K562 (cell line): ENCODE measurements around the gene MORC4. TPM values are rescaled to one million over a fixed set of nuclear protein-coding genes. Genes with fewer than 3 reads are reported as not detected.

Experiments used
- ATAC-seq: fragments of 200-7000 bp; cut with Tn5 transposase; 3 replicates; pipeline ENCODE4 v1.9.1; 2020; ENCODE audit warnings: moderate library complexity
- BruUV-seq: library from RNA; stranded (reverse); fragments of 400-500 nt; replicated peaks from 2 replicates; lab custom pipeline; 2021; lab: Mats Ljungman, UMichigan
- CTCF ChIA-PET: fragments of 300-600 bp; formaldehyde crosslinking; extraction: SDS; loops from one replicate; lab custom pipeline; 2021; ENCODE audit warnings: low intra/inter-chr PET ratio; lab: Yijun Ruan, JAX
- POLR2A ChIA-PET: fragments of 300-600, 350-650 bp; sonication (Branson Sonifier 250); formaldehyde crosslinking; extraction: SDS; loops from one replicate; lab custom pipeline; 2021; ENCODE audit warnings: antibody characterized with exemption, inconsistent platforms; lab: Yijun Ruan, JAX
- DNase-seq, 4 experiments: peaks; one replicate each; pipeline versions ENCODE4 v3.0.0 to v3.0.0-alpha.2; 2011 to 2018; ENCODE audit warnings: low spot score in 3 of 4, mixed read lengths in 3 of 4; ENCODE audit errors: extremely low read depth in 1 of 4
- FAIRE-seq: peaks from 2 replicates; lab custom pipeline; 2011; peaks lifted over from hg19 to GRCh38; lab: Jason Lieb, UNC
- H2AFZ ChIP-seq: 2 replicates; pipeline ENCODE4 v1.6.0; 2011; ENCODE audit warnings: low read depth, low read length, control low read depth, inconsistent platforms
- H3K27ac ChIP-seq: fragments of 200-600 bp; 3 replicates; pipeline ENCODE4 v1.8.0; 2011; ENCODE audit warnings: low read depth, mild to moderate bottlenecking, control low read depth, inconsistent platforms, low read length, moderate library complexity, mixed read lengths; ENCODE audit errors: extremely low read depth
- H3K27me3 ChIP-seq, 2 experiments: fragments of 300-600 bp in 1 of 2; 2 replicates in 1 of 2; 3 replicates in 1 of 2; pipeline versions ENCODE4 v1.6.0 to v1.8.0; 2011; ENCODE audit warnings: inconsistent platforms in 2 of 2, low read length in 2 of 2, mild to moderate bottlenecking in 1 of 2, mixed read lengths in 1 of 2, moderate library complexity in 1 of 2; ENCODE audit not compliant: control insufficient read depth in 2 of 2, insufficient read depth in 2 of 2
- H3K36me3 ChIP-seq: fragments of 300-600 bp; 3 replicates; pipeline ENCODE4 v1.8.0; 2011; ENCODE audit warnings: mild to moderate bottlenecking, low read length, inconsistent platforms; ENCODE audit not compliant: control insufficient read depth, insufficient read depth
- H3K4me1 ChIP-seq, 2 experiments: fragments of 200-600 bp in 1 of 2; replicated peaks in 1 of 2; 2 replicates in 1 of 2; 3 replicates in 1 of 2; pipeline versions ENCODE4 v1.5.1 to v1.8.0; 2011; ENCODE audit warnings: inconsistent platforms in 2 of 2, low read length in 2 of 2, mild to moderate bottlenecking in 1 of 2, mixed read lengths in 1 of 2, moderate library complexity in 1 of 2; ENCODE audit not compliant: control insufficient read depth in 2 of 2, insufficient read depth in 2 of 2
- H3K4me2 ChIP-seq: 2 replicates; pipeline ENCODE4 v1.6.1; 2011; ENCODE audit warnings: low read length, control low read depth, inconsistent platforms, mixed read lengths; ENCODE audit not compliant: insufficient read depth
- H3K4me3 ChIP-seq: fragments of 200-600 bp; sonication (generic), shearing (Covaris generic); 2 replicates; pipeline ENCODE4 v1.5.1; 2016; ENCODE audit warnings: control low read depth, inconsistent platforms
- H3K79me2 ChIP-seq: fragments of 200-600 bp; 3 replicates; pipeline ENCODE4 v1.8.0; 2011; ENCODE audit warnings: low read length, inconsistent platforms; ENCODE audit not compliant: control insufficient read depth, insufficient read depth
- H3K9ac ChIP-seq, 2 experiments: 2 replicates each; pipeline versions ENCODE4 v1.6.0 to v1.6.1; 2011; ENCODE audit warnings: low read depth in 2 of 2, low read length in 2 of 2, control low read depth in 1 of 2, inconsistent platforms in 1 of 2, mild to moderate bottlenecking in 1 of 2, mixed read lengths in 1 of 2; ENCODE audit not compliant: insufficient read depth in 1 of 2
- H3K9me1 ChIP-seq: one replicate; pipeline ENCODE4 v1.6.0; 2011; ENCODE audit warnings: inconsistent platforms, mild to moderate bottlenecking, low read length, moderate library complexity; ENCODE audit not compliant: control insufficient read depth, insufficient read depth
- H3K9me3 ChIP-seq: replicated peaks from 2 replicates; pipeline ENCODE4 v1.5.1; 2011; ENCODE audit warnings: low read depth, low read length, inconsistent platforms; ENCODE audit not compliant: control insufficient read depth, insufficient read depth
- H4K20me1 ChIP-seq: replicated peaks from 2 replicates; pipeline ENCODE4 v1.6.1; 2011; ENCODE audit warnings: low read length, inconsistent platforms, mixed read lengths; ENCODE audit not compliant: control insufficient read depth, insufficient read depth
- MAFF ChIP-seq: IDR thresholded peaks from 2 replicates; pipeline ENCODE4 v1.6.1; 2012; ENCODE audit warnings: low read length, improper control_type of control experiment
- MCM7 ChIP-seq, 2 experiments: fragments of 450-650 bp; IDR thresholded peaks; 2 replicates each; pipeline ENCODE4 v1.6.1; 2016 to 2018
- NCOA6 ChIP-seq: fragments of 450-650 bp; IDR thresholded peaks from 2 replicates; pipeline ENCODE4 v1.6.1; 2017; ENCODE audit warnings: mild to moderate bottlenecking
- PTRF ChIP-seq: fragments of 450-650 bp; IDR thresholded peaks from 2 replicates; pipeline ENCODE4 v1.6.1; 2016; ENCODE audit warnings: mild to moderate bottlenecking, missing genetic modification characterization, missing compliant biosample characterization
- SRF ChIP-seq, 2 experiments: fragments of 250-450, 450-650 bp in 1 of 2; sonication (Bioruptor Pico) in 1 of 2; sonication (generic) in 1 of 2; formaldehyde crosslinking; IDR thresholded peaks; 2 replicates each; pipeline versions ENCODE4 v1.5.0 to v1.5.1; 2020 to 2022; ENCODE audit warnings: mild to moderate bottlenecking in 1 of 2, missing genetic modification reagents in 1 of 2
- TAF1 ChIP-seq: IDR thresholded peaks from 2 replicates; pipeline ENCODE4 v1.6.1; 2011; ENCODE audit warnings: mild to moderate bottlenecking, low read length, moderate library complexity; ENCODE audit not compliant: insufficient read depth, control insufficient read depth, severe bottlenecking; ENCODE audit errors: extremely low read depth
- TFE3 ChIP-seq: fragments of 450-650 bp; formaldehyde crosslinking; IDR thresholded peaks from 2 replicates; pipeline ENCODE4 v1.4.0; 2020; ENCODE audit warnings: mild to moderate bottlenecking, mixed read lengths
- ZNF121 ChIP-seq: sonication (generic); formaldehyde crosslinking; conservative IDR thresholded peaks from 2 replicates; pipeline ENCODE4 v1.8.0; 2022; ENCODE audit warnings: missing genetic modification reagents
- ZNF609 ChIP-seq: sonication (generic); formaldehyde crosslinking; IDR thresholded peaks from 2 replicates; pipeline ENCODE4 v1.8.1; 2023; ENCODE audit warnings: missing genetic modification reagents, mild to moderate bottlenecking, borderline replicate concordance
- ZSCAN32 ChIP-seq: fragments of 450-650 bp; formaldehyde crosslinking; IDR thresholded peaks from 2 replicates; pipeline ENCODE4 v1.4.0; 2020; ENCODE audit warnings: mild to moderate bottlenecking, moderate library complexity
- WGBS: fragments of 100-300 bp; shearing (Covaris generic); methylation state at CpG from one replicate; pipeline ENCODE4 v1.1.6; 2016; ENCODE audit warnings: low coverage, mixed read lengths; ENCODE audit not compliant: insufficient coverage; ENCODE audit errors: missing lambda C conversion rate; 5-methylcytosine and 5-hydroxymethylcytosine counted together
- in situ Hi-C: fragments of 300-500 bp; cut with MboI; formaldehyde crosslinking; loops from 4 replicates; pipeline ENCODE4 v1.15.0; 2018; ENCODE audit warnings: inconsistent platforms, mixed read lengths
- intact Hi-C: fragments of 100-400 bp; cut with micrococcal nuclease; formaldehyde crosslinking; loops from 2 replicates; pipeline ENCODE4 v1.14.2; 2022
- polyA plus RNA-seq, 8 experiments: library from polyadenylated mRNA; depleted of rRNA in 4 of 8; stranded (reverse) in 5 of 8; unstranded in 3 of 8; fragments of >200 nt; fragmentation: Nextera tagmentation in 2 of 8; fragmentation: Illumina TruSeq in 1 of 8; extraction: Ambion mirVana in 2 of 8; extraction: Trizol in 1 of 8; gene quantifications; 2 replicates each; pipeline versions ENCODE4 v1.2.1 to v1.2.3, GENCODE V29; 2011 to 2014; ENCODE audit warnings: inconsistent platforms in 1 of 8, missing spikeins in 1 of 8
- total RNA-seq, 7 experiments: library from RNA; depleted of rRNA in 6 of 7; stranded (reverse); fragments of >200 nt in 6 of 7; fragmentation: Illumina TruSeq in 2 of 7; extraction: Trizol in 2 of 7; gene quantifications; 2 replicates each; pipeline versions ENCODE4 v1.2.1 to v1.2.3, GENCODE V29; 2011 to 2021; ENCODE audit warnings: low replicate concordance in 1 of 7

The MORC4 gene
- total and polyA plus RNA-seq, 9 of the 15 experiments (the other 6 are each of a cell fraction or from before 2014, with no cell fraction given): 0.04 to 0.53 (median 0.18) TPM

GRCh38 chrX:106899841-106900240 is 100.2 kb downstream of the MORC4 start:
- no peaks in the 10 kb centered on the region for H3K36me3 ChIP-seq
- no TSS peak for BruUV-seq
- H3K9ac ChIP-seq: no peak overlapping the region
- ChIA-PET CTCF (no interaction called here), POLR2A (interaction anchor here (0.7 kb wide), 1 partner anchor 36 kb away, joined by 4 read pairs; no protein-coding TSS in a partner anchor)
- no peak overlapping the region for H3K27ac ChIP-seq
- intact Hi-C loops (loop anchor here (10.0 kb wide), 3 partner anchors 125 to 875 kb away; partner anchors contain the start of genes NCBP2L and TSC22D3), in situ Hi-C loops (loop anchor here (25.0 kb wide), 1 partner anchor 987 kb away; no protein-coding TSS in a partner anchor)
- no peak overlapping the region for H3K4me3 ChIP-seq
- H3K9me1 ChIP-seq: no peaks in the 10 kb centered on the region
- no peaks in the 10 kb centered on the region for H3K9me3 ChIP-seq
- ATAC-seq (no peak), DNase-seq (no peak), FAIRE-seq (no peak)
- H3K27me3 ChIP-seq: no peaks in the 10 kb centered on the region
- no peaks in the 10 kb centered on the region for H3K79me2 ChIP-seq
- TF ChIP-seq TAF1 (no peak), TFE3 (no peak)
- H3K4me2 ChIP-seq: no peak overlapping the region
- H4K20me1 ChIP-seq: no peaks in the 10 kb centered on the region
- no peak overlapping the region for H2AFZ ChIP-seq
- WGBS: 0% methylated on average over 1 of the region's 1 CpG
- no peaks in the 10 kb centered on the region for H3K4me1 ChIP-seq

- Histone ChIP-seq H3K9me1 (no peaks in the 10 kb centered on the region), H3K4me1 (no peaks in the 10 kb centered on the region), H4K20me1 (no peaks in the 10 kb centered on the region), H3K27me3 (no peaks in the 10 kb centered on the region), H3K4me3 (no peak overlapping the region), H3K4me2 (no peak overlapping the region), H3K36me3 (no peaks in the 10 kb centered on the region), H3K27ac (no peak overlapping the region), H3K79me2 (no peaks in the 10 kb centered on the region), H2AFZ (no peak overlapping the region), H3K9me3 (no peaks in the 10 kb centered on the region), H3K9ac (no peak overlapping the region)
- in situ Hi-C loops: loop anchor here (25.0 kb wide), 1 partner anchor 988 kb away; no protein-coding TSS in a partner anchor
- ATAC-seq (no peak), DNase-seq (no peak), FAIRE-seq (no peak)
- intact Hi-C loops: loop anchor here (10.0 kb wide), 3 partner anchors 126 to 876 kb away; partner anchors contain the start of genes NCBP2L and TSC22D3
- BruUV-seq: no TSS peak
- ChIA-PET POLR2A (interaction anchor here (0.7 kb wide), 1 partner anchor 35 kb away, joined by 4 read pairs; no protein-coding TSS in a partner anchor), CTCF (no interaction called here)
- 0% methylated on average over 1 of the region's 2 CpGs for WGBS
- TF ChIP-seq MCM7 (IDR thresholded peaks at IDR 0.05) (no peak), ZSCAN32 (CRISPR knock-in tag) (no peak), SRF (CRISPR knock-in tag; IDR thresholded peaks at IDR 0.05) (no peak), MAFF (no peak), ZNF609 (no peak), ZNF121 (CRISPR knock-in tag) (no peak), NCOA6 (no peak), PTRF (tag) (no peak)
These were observed 100.7 kb downstream of the MORC4 start for GRCh38 chrX:106899276-106899675.
